Stimulated activated CD4-positive, alpha-beta T cell treated with anti-CD3 and anti-CD28 coated beads, Interleukin-2, amount 100 ng/mL, for 24 hours (primary cell): ENCODE data around the gene CCDC158.
A peak's percentile ranks its signal among the peaks of the same experiment; 100 is the strongest.
"Not testable (repeated sequence)": the region's sequence is repeated elsewhere in the genome, so short reads cannot be mapped to it uniquely, and the experiment has no call there.

Experiments used
- DNase-seq, 2 donors: peaks; one replicate each; pipeline ENCODE4 v3.0.0-alpha.2; 2020

The CCDC158 gene

GRCh38 chr4:76307660-76308014 lies 113.3 kb downstream of the CCDC158 start:
- DNase-seq, result no peak

DNA sequence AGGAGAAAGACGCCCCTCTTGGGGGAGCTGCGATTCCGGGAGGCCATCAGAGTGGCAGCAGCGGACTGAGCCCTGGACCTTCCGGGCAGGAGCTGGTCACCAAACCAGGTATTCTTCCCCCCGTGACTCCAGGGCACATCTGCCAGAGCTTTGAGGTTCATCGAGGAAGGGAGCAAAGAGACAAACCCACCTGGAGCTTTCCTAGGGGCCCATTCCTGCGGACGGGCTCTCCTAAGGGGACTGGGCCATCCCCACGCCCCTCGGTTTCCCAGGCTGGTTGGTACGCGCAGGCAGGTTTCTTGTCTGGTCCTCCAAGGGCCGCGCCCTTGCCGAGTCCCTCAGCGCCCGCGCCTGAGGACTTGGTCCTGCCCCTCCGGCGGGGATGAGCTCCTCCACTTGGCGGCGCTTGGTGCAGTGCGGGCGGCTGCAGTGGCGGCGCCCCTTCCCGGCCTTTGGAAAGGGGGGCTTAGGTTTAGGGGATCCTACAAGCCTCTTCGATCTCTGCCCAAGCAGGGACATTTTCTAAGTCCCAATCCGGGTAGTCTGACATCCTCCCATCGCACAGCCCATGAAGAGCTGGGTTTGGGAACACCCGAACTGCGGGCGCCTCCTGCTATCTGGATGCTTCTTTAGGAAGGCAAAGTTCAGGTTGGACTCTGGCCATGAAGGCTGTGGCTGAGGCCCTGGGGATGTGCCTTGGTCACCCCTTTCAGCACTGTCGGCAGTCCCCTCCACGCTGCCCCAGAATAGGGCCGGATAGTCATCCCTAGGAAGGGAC lies 113.9 kb downstream of the CCDC158 start:
- peak; percentile 32 to 43 for DNase-seq

- DNase-seq, result peak; percentile 28 to 49
Observed at GRCh38 chr4:76305971-76306881, 114.7 kb downstream of the CCDC158 start, which contains the start of gene STBD1. Gene STBD1 (plus strand): TSS chr4:76306733. CDS start chr4:76306770, 37 bp downstream.

DNA sequence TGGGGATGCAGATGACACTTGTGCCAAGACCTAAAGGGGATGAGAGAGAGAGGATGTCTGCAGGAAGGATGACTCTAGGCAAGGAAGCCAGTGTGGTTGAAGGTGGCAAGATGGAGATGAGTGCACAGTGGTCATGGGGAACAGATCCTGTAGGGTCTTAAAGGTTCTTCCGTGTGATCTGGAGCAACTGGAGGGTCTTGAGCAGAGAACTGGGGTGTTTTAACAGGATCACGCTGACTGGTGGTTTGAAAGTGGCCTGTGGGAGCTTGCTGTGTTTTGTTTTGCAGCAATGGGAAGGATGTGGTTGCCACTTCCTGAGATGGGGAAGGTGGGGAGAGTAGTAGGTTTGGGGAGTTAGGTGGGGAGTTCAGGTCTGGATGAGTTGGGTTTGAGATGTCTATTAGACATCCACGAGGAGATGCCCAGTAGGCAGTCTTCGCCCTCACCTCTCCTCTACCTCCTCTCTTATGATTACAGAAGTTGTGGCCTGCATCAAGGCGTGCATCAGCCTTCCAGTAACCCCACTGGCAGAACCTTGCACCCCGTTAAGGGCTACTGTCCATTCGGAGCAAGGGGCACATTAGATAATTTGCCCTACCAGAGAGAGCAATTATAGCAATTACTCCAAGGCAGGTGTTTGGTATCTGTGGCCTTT lies 115.8 kb downstream of the CCDC158 start:
- DNase-seq, result no peak

DNA sequence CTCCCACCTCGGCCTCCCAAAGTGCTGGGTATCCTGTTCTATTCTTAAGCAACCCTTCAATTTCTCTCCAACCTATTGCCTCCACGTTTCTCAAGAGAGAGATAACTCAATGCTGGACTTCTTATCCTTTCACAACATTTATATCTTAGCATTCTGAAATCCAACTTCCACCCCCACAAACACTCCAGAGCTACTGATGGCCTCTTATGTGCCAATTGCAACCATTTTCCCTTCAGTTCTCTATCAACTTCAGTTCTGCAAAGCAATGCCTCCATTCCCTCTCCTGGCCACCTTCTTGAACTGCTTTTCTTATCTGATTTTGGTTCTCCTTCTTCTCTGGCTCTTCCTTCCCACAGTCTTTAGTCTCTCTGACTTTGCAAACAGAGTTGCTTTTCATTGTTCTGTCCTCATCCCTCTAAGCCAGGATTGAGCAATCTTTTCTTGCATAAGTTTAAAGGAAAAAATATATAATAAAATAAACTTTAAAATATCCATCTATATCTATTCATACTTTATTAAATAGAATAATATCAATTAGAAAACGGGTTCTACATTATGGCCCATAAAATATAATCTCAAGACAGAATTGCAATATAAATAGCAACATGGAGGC lies 118.0 kb downstream of the CCDC158 start:
- DNase-seq, result no peak

DNA sequence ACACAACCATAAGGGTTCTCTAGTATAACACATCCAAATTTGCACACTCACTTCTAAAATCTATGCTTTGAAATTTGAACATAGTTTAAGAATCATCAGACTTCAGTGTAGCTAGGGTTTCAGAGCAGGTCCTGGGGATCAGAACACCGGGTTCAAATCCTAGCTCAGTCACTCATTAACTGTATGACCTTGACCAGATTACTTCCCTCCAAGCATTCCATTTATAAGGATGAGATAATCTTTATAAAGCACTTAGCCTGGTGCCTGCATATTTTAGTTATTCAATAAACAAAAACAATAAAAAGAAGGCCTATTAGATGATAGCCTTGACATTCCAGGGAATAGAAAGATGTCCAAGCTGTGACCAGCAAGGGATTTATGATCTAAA lies 119.2 kb downstream of the CCDC158 start:
- no peak for DNase-seq

DNA sequence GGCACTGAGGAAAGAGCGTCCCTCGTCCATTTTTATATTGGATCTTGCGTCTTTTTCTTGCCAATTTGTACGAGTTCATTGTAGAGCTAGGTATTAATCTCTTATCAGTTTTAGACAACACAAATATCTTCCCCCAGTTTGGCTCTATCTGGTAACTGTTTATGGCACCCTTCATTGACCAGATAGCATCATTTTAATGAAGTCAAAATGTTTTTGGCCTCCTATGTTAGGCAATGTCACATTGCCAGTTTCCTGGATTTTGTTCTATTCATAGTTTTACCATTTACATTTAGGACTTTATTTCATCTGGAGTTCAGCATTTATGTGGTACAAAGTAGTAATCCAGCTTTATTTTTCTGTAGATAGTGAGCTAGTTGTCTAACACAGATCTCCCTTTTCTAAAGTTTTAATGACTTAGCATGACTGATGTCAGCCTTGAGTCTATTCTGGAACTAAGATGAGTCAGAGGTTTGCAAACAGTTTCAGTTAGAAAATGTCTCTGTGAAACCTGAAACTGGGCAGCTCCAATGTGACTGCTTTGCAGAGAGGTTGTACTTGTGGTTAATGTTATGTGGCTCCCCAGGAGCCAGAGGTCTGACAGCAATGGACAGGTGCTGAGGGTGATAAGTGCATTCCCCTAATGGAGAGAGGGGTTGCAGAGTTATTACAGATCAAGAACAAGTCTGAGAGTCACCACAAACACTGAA lies 119.7 kb downstream of the CCDC158 start:
- peak; percentile 17 to 26 for DNase-seq

DNA sequence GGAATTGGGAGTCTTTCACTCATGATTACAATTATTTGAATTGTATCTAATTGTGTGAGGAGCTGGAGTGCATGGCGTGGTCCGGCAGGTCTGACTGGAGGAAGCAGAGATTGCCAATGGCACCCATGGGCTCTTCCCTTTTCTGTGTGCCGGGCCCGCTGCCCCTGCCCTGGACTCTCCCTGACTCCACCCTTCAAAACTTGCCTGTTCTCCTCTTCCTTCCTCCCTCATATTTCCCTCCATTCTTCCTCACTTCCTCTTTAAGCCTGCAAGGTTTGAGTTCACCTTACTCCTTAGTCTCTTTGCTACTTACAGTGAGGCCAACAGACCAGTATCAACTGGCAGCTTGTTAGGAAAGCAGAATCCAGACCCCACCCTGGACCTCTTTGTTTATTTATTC lies 120.9 kb downstream of the CCDC158 start:
- no peak for DNase-seq

DNA sequence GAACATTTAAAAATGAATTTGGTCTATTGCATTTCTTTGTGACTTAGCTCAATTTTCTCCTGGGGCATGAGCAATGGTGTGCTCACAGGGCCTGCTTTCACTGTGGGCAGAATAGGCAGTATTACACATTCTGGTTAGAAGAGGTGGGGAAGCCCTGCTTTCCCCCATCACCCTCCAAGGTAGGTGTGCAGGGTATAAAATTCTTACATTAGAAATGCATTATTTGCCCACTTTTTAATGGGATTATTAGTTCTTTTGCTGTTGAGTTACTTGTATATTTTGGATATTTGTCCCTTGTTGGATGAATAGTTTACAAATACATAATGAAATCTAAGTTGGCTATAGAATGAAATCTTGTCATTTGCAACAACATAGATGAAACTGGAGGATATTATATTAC lies 122.7 kb downstream of the CCDC158 start:
- no peak for DNase-seq

DNA sequence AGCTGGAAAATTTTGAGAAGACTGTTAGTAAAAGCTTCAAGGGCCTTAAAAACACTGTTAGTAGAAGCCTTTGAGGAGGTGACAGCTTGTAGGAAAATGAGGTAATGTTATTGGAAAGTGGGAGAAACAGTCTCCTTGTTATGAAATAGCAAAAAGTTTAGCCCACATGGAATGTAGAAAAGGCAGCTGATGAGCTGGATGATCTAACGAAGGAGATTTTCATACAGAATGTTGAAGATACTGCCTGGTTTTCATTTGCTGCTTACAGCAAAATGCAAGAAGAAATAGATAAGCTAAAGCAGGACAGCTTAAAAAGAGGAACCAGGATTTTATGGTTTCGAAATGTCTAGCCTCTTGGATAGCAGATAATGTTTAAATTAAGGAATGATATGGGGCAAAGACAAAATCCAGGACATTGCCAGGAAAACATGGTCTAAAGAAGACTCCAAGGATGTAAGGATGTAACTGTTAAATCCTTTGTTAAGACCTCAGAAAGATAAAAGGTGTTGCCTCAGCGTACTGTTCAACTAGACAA lies 124.6 kb downstream of the CCDC158 start:
- DNase-seq, result no peak

GRCh38 chr4:76293772-76294171 lies 127.2 kb downstream of the CCDC158 start:
- no peak for DNase-seq

GRCh38 chr4:76292730-76293129 lies 128.2 kb downstream of the CCDC158 start:
- no peak for DNase-seq

DNA sequence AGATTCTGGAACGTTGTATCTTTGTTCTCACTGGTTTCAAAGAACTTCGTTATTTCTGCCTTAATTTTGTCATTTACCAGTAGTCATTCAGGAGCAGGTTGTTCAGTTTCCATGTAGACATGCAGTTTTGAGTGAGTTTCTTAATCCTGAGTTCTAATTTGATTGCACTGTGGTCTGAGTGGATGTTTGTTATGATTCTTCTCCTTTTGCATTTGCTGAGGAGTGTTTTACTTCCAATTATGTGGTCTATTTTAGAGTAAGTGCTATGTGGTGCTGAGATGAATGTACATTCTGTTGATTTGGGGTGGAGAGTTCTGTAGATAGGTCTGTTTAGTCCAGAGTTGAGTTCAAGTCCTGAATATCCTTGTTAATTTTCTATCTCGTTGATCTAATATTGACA lies 133.1 kb downstream of the CCDC158 start:
- not testable (repeated sequence) for DNase-seq

- DNase-seq, result no peak
Observed at GRCh38 chr4:76283900-76284299, 137.0 kb downstream of the CCDC158 start.

- DNase-seq, result no peak
Observed at GRCh38 chr4:76282941-76283689, 137.8 kb downstream of the CCDC158 start.

DNA sequence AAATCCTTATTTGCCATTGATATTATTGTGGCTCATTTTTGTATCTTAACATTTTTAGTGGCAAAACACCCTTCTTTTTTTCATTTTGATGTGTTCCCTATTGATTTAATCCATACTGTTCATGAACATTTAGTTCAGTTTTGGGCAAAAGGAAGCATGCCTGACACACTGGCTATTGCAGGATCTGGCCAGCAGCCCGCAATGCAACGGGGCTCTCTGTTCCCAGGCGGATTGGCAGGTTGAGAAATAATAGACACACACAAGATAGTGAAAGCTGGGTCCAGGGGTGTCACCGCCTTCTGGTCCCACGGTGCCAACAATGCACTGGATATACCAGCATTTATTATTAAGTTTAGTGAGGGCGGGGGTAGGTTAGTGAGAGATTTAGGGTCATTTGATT lies 139.3 kb downstream of the CCDC158 start:
- not testable (repeated sequence) for DNase-seq

GRCh38 chr4:76280488-76281441 lies 140.2 kb downstream of the CCDC158 start:
- DNase-seq, result no peak

- peak in 1 of 2 donors; percentile 17 for DNase-seq
Observed at GRCh38 chr4:76279462-76279861, 141.5 kb downstream of the CCDC158 start.

GRCh38 chr4:76278583-76278982 lies 142.4 kb downstream of the CCDC158 start:
- no peak for DNase-seq

DNA sequence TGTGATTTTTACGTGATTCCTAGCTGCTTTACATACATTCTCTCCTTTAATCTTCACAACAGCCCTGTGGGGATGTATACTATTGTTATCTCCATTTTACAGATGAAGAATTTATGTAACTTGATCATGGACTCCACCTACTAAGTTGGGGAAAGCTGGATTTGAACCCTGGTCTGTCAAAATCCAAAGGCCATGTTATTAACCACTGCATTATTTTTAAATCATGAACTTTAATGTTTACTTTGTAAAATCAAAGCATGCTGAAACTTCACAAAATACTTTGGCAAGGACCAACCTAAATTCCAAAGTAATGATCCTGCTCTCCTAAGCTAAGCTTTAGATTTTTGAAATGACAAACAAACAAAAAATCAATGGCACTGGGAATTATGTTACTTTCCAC lies 143.3 kb downstream of the CCDC158 start:
- no peak for DNase-seq
